Trophoblast cell (in vitro differentiated cells and primary cell): ENCODE data around the gene TACC2.
"Not testable (repeated sequence)": the region's sequence is repeated elsewhere in the genome, so short reads cannot be mapped to it uniquely, and the experiment has no call there.

Source experiments
- DNase-seq, 2 donors: peaks; one replicate each; pipeline ENCODE4 v3.0.0-alpha.2; 2016
- H2AFZ ChIP-seq: 2 replicates; pipeline ENCODE4 v1.6.1; 2013; ENCODE audit warnings: low read length, moderate library complexity, mild to moderate bottlenecking; ENCODE audit not compliant: insufficient read depth, poor library complexity
- H2AK5ac ChIP-seq: 2 replicates; pipeline ENCODE4 v1.6.1; 2013; ENCODE audit warnings: mild to moderate bottlenecking, low read length
- H2BK120ac ChIP-seq: 2 replicates; pipeline ENCODE4 v1.6.1; 2013; ENCODE audit warnings: low read length, mild to moderate bottlenecking, moderate library complexity; ENCODE audit not compliant: insufficient read depth, poor library complexity
- H2BK12ac ChIP-seq: 2 replicates; pipeline ENCODE4 v1.6.1; 2013; ENCODE audit warnings: mild to moderate bottlenecking, low read length, moderate library complexity
- H2BK5ac ChIP-seq: 2 replicates; pipeline ENCODE4 v1.6.1; 2013; ENCODE audit warnings: low read length, low read depth, moderate library complexity, mild to moderate bottlenecking; ENCODE audit not compliant: poor library complexity
- H3K14ac ChIP-seq: 2 replicates; pipeline ENCODE4 v1.6.1; 2013; ENCODE audit warnings: mild to moderate bottlenecking, low read length
- H3K18ac ChIP-seq: 2 replicates; pipeline ENCODE4 v1.6.1; 2013; ENCODE audit warnings: mild to moderate bottlenecking, low read length
- H3K23ac ChIP-seq: 2 replicates; pipeline ENCODE4 v1.6.1; 2013; ENCODE audit warnings: low read length
- H3K27ac ChIP-seq: 2 replicates; pipeline ENCODE4 v1.5.1; 2013; ENCODE audit warnings: low read depth, mild to moderate bottlenecking, inconsistent platforms, low read length, moderate library complexity
- H3K27me3 ChIP-seq: 2 replicates; pipeline ENCODE4 v1.6.1; 2013; ENCODE audit warnings: inconsistent platforms, mild to moderate bottlenecking, low read length, moderate library complexity; ENCODE audit not compliant: insufficient read depth
- H3K36me3 ChIP-seq, 2 experiments: 1 replicate in 1 of 2; 2 replicates in 1 of 2; pipeline ENCODE4 v1.6.1; 2013; ENCODE audit warnings: low read length in 2 of 2, mild to moderate bottlenecking in 2 of 2, moderate library complexity in 1 of 2; ENCODE audit not compliant: insufficient read depth in 2 of 2, control insufficient read depth in 1 of 2
- H3K4ac ChIP-seq: 2 replicates; pipeline ENCODE4 v1.6.1; 2013; ENCODE audit warnings: low read depth, mild to moderate bottlenecking, low read length, moderate library complexity
- H3K4me1 ChIP-seq, 2 experiments: 1 replicate in 1 of 2; 2 replicates in 1 of 2; pipeline ENCODE4 v1.6.1; 2013; ENCODE audit warnings: low read length in 2 of 2, mild to moderate bottlenecking in 2 of 2, moderate library complexity in 1 of 2; ENCODE audit not compliant: insufficient read depth in 2 of 2, control insufficient read depth in 1 of 2
- H3K4me2 ChIP-seq: 2 replicates; pipeline ENCODE4 v1.6.1; 2013; ENCODE audit warnings: inconsistent platforms, mild to moderate bottlenecking, low read length, moderate library complexity
- H3K4me3 ChIP-seq: 2 replicates; pipeline ENCODE4 v1.5.1; 2013; ENCODE audit warnings: mild to moderate bottlenecking, low read depth, low read length, inconsistent platforms
- H3K79me1 ChIP-seq: one replicate; pipeline ENCODE4 v1.6.1; 2013; ENCODE audit warnings: low read length
- H3K79me2 ChIP-seq: 2 replicates; pipeline ENCODE4 v1.6.1; 2013; ENCODE audit warnings: low read length, mild to moderate bottlenecking; ENCODE audit not compliant: control insufficient read depth, insufficient read depth, poor library complexity
- H3K9ac ChIP-seq: 2 replicates; pipeline ENCODE4 v1.6.1; 2013; ENCODE audit warnings: mild to moderate bottlenecking, low read length
- H3K9me3 ChIP-seq: 2 replicates; pipeline ENCODE4 v1.6.1; 2013; ENCODE audit warnings: low read depth, mild to moderate bottlenecking, control low read depth, inconsistent platforms, low read length; ENCODE audit not compliant: insufficient read depth
- H4K12ac ChIP-seq: 2 replicates; pipeline ENCODE4 v1.6.1; 2013; ENCODE audit warnings: low read depth, mild to moderate bottlenecking, low read length, moderate library complexity
- H4K8ac ChIP-seq: 2 replicates; pipeline ENCODE4 v1.6.1; 2013; ENCODE audit warnings: low read depth, mild to moderate bottlenecking, low read length, moderate library complexity
- H4K91ac ChIP-seq: one replicate; pipeline ENCODE4 v1.6.1; 2013; ENCODE audit warnings: low read depth, mild to moderate bottlenecking, low read length, moderate library complexity
- WGBS: extraction: QIAGEN DNeasy Blood & Tissue Kit; methylation state at CpG from one replicate; pipeline ENCODE4 v1.1.7; 2013; ENCODE audit warnings: missing lambda C conversion rate; ENCODE audit not compliant: insufficient read length, insufficient coverage; ENCODE audit errors: extremely low coverage; 5-methylcytosine and 5-hydroxymethylcytosine counted together

TACC2 gene

DNA sequence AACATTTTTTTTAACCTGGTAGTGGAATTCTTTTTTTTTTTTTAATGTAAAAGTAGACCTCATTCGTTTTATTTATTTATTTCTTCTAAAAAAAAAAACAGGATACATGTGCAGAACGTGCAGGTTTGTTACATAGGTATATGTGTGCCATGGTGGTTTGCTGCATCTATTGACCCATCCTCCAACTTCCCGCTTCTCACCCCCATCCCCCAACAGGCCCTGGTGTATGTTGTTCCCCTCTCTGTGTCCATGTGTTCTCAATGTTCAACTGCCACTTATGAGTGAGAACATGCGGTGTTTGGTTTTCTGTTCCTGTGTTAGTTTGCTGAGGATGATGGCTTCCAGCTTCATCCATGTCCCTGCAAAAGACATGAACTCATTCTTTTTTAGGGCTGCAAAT, 29.0 kb downstream of the TACC2 start:
- H3K9me3 ChIP-seq, H3K79me1 ChIP-seq, H2AK5ac ChIP-seq, H4K12ac ChIP-seq, H3K4me2 ChIP-seq, H3K9ac ChIP-seq, H3K36me3 ChIP-seq, H3K4ac ChIP-seq, H3K79me2 ChIP-seq, H2BK120ac ChIP-seq, H3K27ac ChIP-seq, H2AFZ ChIP-seq, H2BK12ac ChIP-seq, H3K4me1 ChIP-seq, H3K4me3 ChIP-seq, H4K8ac ChIP-seq, H3K14ac ChIP-seq, H2BK5ac ChIP-seq, H3K27me3 ChIP-seq, H3K23ac ChIP-seq, H4K91ac ChIP-seq, DNase-seq, H3K18ac ChIP-seq: not testable (repeated sequence)
- WGBS, result no CpG with 5 or more reads among the region's 4 CpGs

DNA sequence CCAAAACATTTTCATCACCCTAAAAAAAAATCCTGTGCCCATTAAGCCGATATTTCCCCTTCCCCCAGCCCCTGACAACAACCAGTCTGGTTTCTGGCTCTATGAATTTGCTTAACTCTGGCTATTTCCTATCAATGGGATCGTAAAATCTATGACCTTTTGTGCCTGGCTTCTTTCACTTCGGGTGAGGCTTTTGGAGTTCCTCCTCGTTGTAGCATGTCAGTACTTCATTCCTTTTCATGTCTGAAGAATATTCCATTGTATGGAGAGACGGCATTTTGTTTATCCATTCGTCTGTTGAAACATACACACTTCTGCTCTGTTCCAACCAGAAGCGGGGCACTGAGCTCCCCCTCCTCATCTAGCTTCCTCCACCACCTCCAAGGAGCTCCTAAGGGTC, 29.5 kb downstream of the TACC2 start:
- no peak overlapping the region for H3K27ac ChIP-seq
- H3K79me1 ChIP-seq, result no peaks in the 10 kb centered on the region
- no peak overlapping the region for H3K18ac ChIP-seq
- H3K9me3 ChIP-seq, result peaks cover 2% of the 10 kb centered on the region
- no peak overlapping the region for H2BK5ac ChIP-seq
- H2BK120ac ChIP-seq, result no peak overlapping the region
- no peak overlapping the region for H4K91ac ChIP-seq
- WGBS, result no CpG with 5 or more reads among the region's 7 CpGs
- H3K23ac ChIP-seq, result no peak overlapping the region
- DNase-seq, result no peak
- H3K27me3 ChIP-seq, result no peaks in the 10 kb centered on the region
- no peak overlapping the region for H3K4ac ChIP-seq
- no peak overlapping the region for H3K9ac ChIP-seq
- no peak overlapping the region for H4K8ac ChIP-seq
- no peak overlapping the region for H3K14ac ChIP-seq
- H3K4me3 ChIP-seq, result no peak overlapping the region
- no peak overlapping the region for H3K4me2 ChIP-seq
- no peaks in the 10 kb centered on the region for H3K36me3 ChIP-seq
- no peak overlapping the region for H2AFZ ChIP-seq
- H4K12ac ChIP-seq, result no peak overlapping the region
- H3K79me2 ChIP-seq, result peaks cover 2% of the 10 kb centered on the region
- no peak overlapping the region for H2BK12ac ChIP-seq
- no peak overlapping the region for H2AK5ac ChIP-seq
- peaks cover 7 to 10% of the 10 kb centered on the region in 2 experiments for H3K4me1 ChIP-seq

DNA sequence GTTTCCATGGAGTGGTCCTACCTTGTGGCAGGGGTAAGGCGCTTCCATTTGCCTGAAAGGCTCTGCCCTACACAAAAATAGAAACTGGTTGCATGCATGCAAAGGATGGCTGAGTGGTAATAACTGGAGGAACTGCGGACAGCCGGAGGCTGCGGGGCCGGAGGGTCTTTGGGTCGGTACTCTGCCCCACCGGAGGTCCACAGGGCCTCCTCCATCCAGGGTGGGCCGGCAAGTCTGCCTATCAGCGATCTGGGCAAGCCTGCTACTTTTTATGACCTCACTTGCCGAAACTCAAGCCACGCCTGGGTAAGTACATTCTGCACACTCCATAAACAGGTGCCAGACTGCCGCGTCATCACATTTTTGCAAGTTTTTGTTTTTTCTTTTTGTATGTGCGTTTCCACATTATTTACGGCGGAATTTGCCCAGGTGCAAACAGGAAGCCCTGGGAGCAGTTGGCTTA, 30.0 kb downstream of the TACC2 start:
- H4K91ac ChIP-seq, result no peak overlapping the region

DNA sequence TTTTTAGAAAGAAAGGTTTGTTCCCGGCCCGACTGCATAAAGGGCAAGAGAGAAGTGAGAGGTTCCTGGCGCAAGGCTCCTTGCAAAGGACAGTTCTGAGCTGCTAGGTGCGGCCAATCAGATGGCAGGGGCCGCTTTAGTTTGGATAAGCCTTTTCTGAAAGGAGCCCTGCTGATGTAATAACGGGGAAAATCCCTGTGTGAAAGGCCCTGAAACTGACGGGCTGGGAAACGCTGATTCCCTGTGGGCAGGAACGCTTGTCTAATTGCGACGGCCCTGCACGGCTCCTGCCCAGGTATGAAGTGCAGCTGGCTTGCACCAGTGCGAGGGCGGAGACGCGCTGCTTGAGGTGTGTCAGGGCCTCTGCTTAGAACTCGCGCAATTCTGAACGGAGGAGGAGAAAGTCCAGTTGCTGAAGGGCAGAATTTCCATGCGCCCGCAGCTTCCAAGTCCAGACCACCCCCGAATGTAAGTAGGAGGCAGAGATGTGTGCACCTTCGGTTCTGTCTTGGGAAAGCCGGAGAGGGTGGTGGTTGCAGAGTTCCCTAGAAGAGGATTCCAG, 30.5 kb downstream of the TACC2 start:
- H4K91ac ChIP-seq, result no peak overlapping the region
- no peak overlapping the region for H2BK120ac ChIP-seq
- no peak overlapping the region for H2AK5ac ChIP-seq
- no peak overlapping the region for H3K27ac ChIP-seq
- H2BK5ac ChIP-seq, result no peak overlapping the region
- H2AFZ ChIP-seq, result no peak overlapping the region
- H3K4me1 ChIP-seq, result peaks cover 7 to 10% of the 10 kb centered on the region in 2 experiments
- H3K27me3 ChIP-seq, result no peaks in the 10 kb centered on the region
- no peaks in the 10 kb centered on the region for H3K9me3 ChIP-seq
- H3K36me3 ChIP-seq, result no peaks in the 10 kb centered on the region
- H3K4me2 ChIP-seq, result no peak overlapping the region
- no peak overlapping the region for H3K4ac ChIP-seq
- H3K4me3 ChIP-seq, result no peak overlapping the region
- H3K23ac ChIP-seq, result no peak overlapping the region
- DNase-seq, result peak; percentile 90 to 91
- no CpG with 5 or more reads among the region's 24 CpGs for WGBS
- no peak overlapping the region for H3K14ac ChIP-seq
- H4K12ac ChIP-seq, result no peak overlapping the region
- no peak overlapping the region for H2BK12ac ChIP-seq
- H3K79me1 ChIP-seq, result no peaks in the 10 kb centered on the region
- H3K9ac ChIP-seq, result no peak overlapping the region
- H3K18ac ChIP-seq, result no peak overlapping the region
- peaks cover 2% of the 10 kb centered on the region for H3K79me2 ChIP-seq
- H4K8ac ChIP-seq, result no peak overlapping the region

More for the DNA sequence above, 30.0 kb downstream of the TACC2 start:
- H3K27ac ChIP-seq, result no peak overlapping the region
- peak in 1 of 2 donors; percentile 76 for DNase-seq
- H3K4me2 ChIP-seq, result no peak overlapping the region
- H3K27me3 ChIP-seq, result no peaks in the 10 kb centered on the region
- no peak overlapping the region for H2BK12ac ChIP-seq
- peaks cover 2% of the 10 kb centered on the region for H3K9me3 ChIP-seq
- H3K79me2 ChIP-seq, result peaks cover 2% of the 10 kb centered on the region
- no peak overlapping the region for H3K4ac ChIP-seq
- WGBS, result no CpG with 5 or more reads among the region's 16 CpGs
- H3K9ac ChIP-seq, result no peak overlapping the region
- H2AFZ ChIP-seq, result no peak overlapping the region
- H3K79me1 ChIP-seq, result no peaks in the 10 kb centered on the region
- H3K18ac ChIP-seq, result no peak overlapping the region
- H2BK120ac ChIP-seq, result no peak overlapping the region
- no peak overlapping the region for H2BK5ac ChIP-seq
- peaks cover 7 to 10% of the 10 kb centered on the region in 2 experiments for H3K4me1 ChIP-seq
- H2AK5ac ChIP-seq, result no peak overlapping the region
- no peak overlapping the region for H3K14ac ChIP-seq
- H3K4me3 ChIP-seq, result no peak overlapping the region
- no peak overlapping the region for H4K8ac ChIP-seq
- H3K23ac ChIP-seq, result no peak overlapping the region
- H4K12ac ChIP-seq, result no peak overlapping the region
- H3K36me3 ChIP-seq, result no peaks in the 10 kb centered on the region
